ENCODE data around the gene NANS. TPM values are rescaled to one million over a fixed set of nuclear protein-coding genes. Genes with fewer than 3 reads are reported as not detected.

Gene NANS
- total and polyA plus RNA-seq, 2 of the 8 experiments (the other 6 are each of a cell fraction or from before 2014, with no cell fraction given), result 56.5 to 67.3 TPM

DNA sequence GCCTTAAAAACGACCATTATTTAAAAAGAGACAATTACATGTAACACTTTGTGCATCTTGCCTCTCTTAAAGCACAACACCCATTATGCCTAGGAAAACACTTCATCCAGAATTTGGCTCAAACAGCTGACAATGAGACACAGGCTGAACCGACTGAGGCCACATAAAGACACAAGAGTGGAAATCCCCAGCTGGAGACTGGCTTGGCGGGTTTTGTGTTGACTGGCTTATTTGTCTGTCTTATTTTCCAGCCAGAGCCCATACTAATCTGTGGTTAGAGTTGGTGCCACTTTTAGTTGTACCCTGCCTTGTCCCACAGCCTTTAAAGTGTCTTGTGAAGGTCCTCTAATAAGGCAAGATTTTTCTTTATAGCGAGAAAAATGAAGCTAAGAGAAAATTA lies 41.3 kb downstream of the NANS start:
- H4K8ac ChIP-seq (ENCODE audit: extremely low read depth, insufficient read depth, low read length), result no peak overlapping the region
- H4K5ac ChIP-seq (ENCODE audit: insufficient read length, low read depth, low read length), result no peak overlapping the region
- H3K4me1 ChIP-seq (replicated peaks in 1 of 4; ENCODE audit: control insufficient read depth in 3 of 4, insufficient read depth in 4 of 4, low read length in 3 of 4), result peaks cover 0 to 5% (median 1%) of the 10 kb centered on the region in 4 experiments; a peak in 3 of 7 replicates
- no peak overlapping the region for H3K4me3 ChIP-seq (ENCODE audit: extremely low read depth in 1 of 4, insufficient read depth in 2 of 4, low read depth in 3 of 4, low read length in 4 of 4)
- no peak overlapping the region for H3K18ac ChIP-seq (ENCODE audit: extremely low read depth, low read length)
- H2AK5ac ChIP-seq (ENCODE audit: low read depth, low read length), result no peak overlapping the region
- H2AFZ ChIP-seq (ENCODE audit: low read length), result no peak overlapping the region
- WGBS, 2 experiments (ENCODE audit: extremely low coverage in 1 of 2, insufficient coverage in 1 of 2, insufficient read length in 1 of 2, insufficient replicate concordance in 2 of 2, low coverage in 1 of 2, low lambda C conversion rate in 2 of 2, missing lambda C conversion rate in 1 of 2), result 86% methylated on average over 4 of the region's 4 CpGs; no CpG with 5 or more reads in 1 of the 2 experiments
- no peak overlapping the region for H3K4ac ChIP-seq (replicated peaks; ENCODE audit: insufficient read length, low read depth, low read length)
- H2BK12ac ChIP-seq (ENCODE audit: low read depth, low read length), result no peak overlapping the region
- H2BK20ac ChIP-seq (ENCODE audit: low read length), result no peak overlapping the region
- no peak overlapping the region for H4K91ac ChIP-seq (replicated peaks; ENCODE audit: insufficient read length, low read length)
- H3K79me2 ChIP-seq (ENCODE audit: control insufficient read depth in 1 of 2, insufficient read depth in 2 of 2, low read length in 2 of 2), result no peaks in the 10 kb centered on the region
- TF ChIP-seq HDAC6 (IDR thresholded peaks at IDR 0.05; ENCODE audit: low read depth, low read length) (no peak), CBX5 (IDR thresholded peaks at IDR 0.05; ENCODE audit: low read depth, low read length) (no peak)
- H3K9me3 ChIP-seq (ENCODE audit: insufficient read depth in 2 of 2, low read depth in 1 of 2, low read length in 1 of 2), result no peaks in the 10 kb centered on the region
- H3K9ac ChIP-seq (replicated peaks in 1 of 4; ENCODE audit: extremely low read depth in 1 of 4, low read depth in 3 of 4, low read length in 3 of 4), result no peak overlapping the region
- H2BK120ac ChIP-seq (replicated peaks; ENCODE audit: low read depth, low read length), result no peak overlapping the region
- no peak for FAIRE-seq
- H3K79me1 ChIP-seq (ENCODE audit: low read depth, low read length), result no peaks in the 10 kb centered on the region
- H2BK15ac ChIP-seq (ENCODE audit: low read length), result no peak overlapping the region
- 0 out of 2 replicates have a peak, but pooled peaks cover 3% of the 10 kb centered on the region for H3K23me2 ChIP-seq (ENCODE audit: low read depth, low read length)
- H3K23ac ChIP-seq (ENCODE audit: insufficient read length), result no peak overlapping the region
- no peak for DNase-seq (ENCODE audit: low read depth in 1 of 2, low spot score in 2 of 2)
- H3K4me2 ChIP-seq (ENCODE audit: insufficient read depth in 1 of 2, low read depth in 2 of 2, low read length in 2 of 2), result no peak overlapping the region
- no peak overlapping the region for H3K56ac ChIP-seq (replicated peaks; ENCODE audit: insufficient read length, low read depth, low read length)
- no peak overlapping the region for H2BK5ac ChIP-seq (ENCODE audit: low read depth, low read length)
- H4K20me1 ChIP-seq (replicated peaks in 1 of 2; ENCODE audit: control insufficient read depth in 1 of 2, insufficient read depth in 2 of 2, low read length in 2 of 2), result peaks cover 0 to 2% of the 10 kb centered on the region in 2 experiments
- H3K36me3 ChIP-seq (ENCODE audit: control insufficient read depth in 2 of 4, insufficient read depth in 4 of 4, low read length in 3 of 4), result peaks cover 0 to 3% (median 0%) of the 10 kb centered on the region in 4 experiments; a peak in 2 of 8 replicates
- ChIA-PET POLR2A (ENCODE audit: partially characterized antibody) (interaction anchor here (1.1 kb wide), 1 partner anchor 13 kb away, joined by 3 read pairs; no protein-coding TSS in a partner anchor), CTCF (ENCODE audit: partially characterized antibody) (interaction anchor here (0.8 to 1.9 kb wide), 5 partner anchors 9 to 63 kb away, joined by 3 to 6 read pairs (median 3); no protein-coding TSS in a partner anchor)
- H3K14ac ChIP-seq (ENCODE audit: insufficient read length), result no peak overlapping the region
- H3K27ac ChIP-seq (ENCODE audit: low read depth, low read length), result no peak overlapping the region
- no peaks in the 10 kb centered on the region for H3K27me3 ChIP-seq (replicated peaks in 1 of 4; ENCODE audit: control insufficient read depth in 3 of 4, extremely low read depth in 1 of 4, insufficient read depth in 3 of 4, low read length in 3 of 4)
